Colonic mucosa (tissue), 4 donors: ENCODE data around the gene DPM2. TPM values are rescaled to one million over a fixed set of nuclear protein-coding genes. Genes with fewer than 3 reads are reported as not detected.

Experiments
- DNase-seq: peaks from one replicate; pipeline ENCODE4 v3.0.0-alpha.2; 2020
- H3K27ac ChIP-seq: fragments of 200-600 bp; one replicate; pipeline ENCODE4 v1.8.0; 2021
- H3K27me3 ChIP-seq: fragments of 200-600 bp; one replicate; pipeline ENCODE4 v1.8.0; 2021
- H3K36me3 ChIP-seq: fragments of 200-600 bp; one replicate; pipeline ENCODE4 v1.8.0; 2021
- H3K4me1 ChIP-seq: fragments of 200-600 bp; one replicate; pipeline ENCODE4 v1.8.0; 2021; ENCODE audit warnings: mild to moderate bottlenecking
- H3K4me3 ChIP-seq: fragments of 200-600 bp; one replicate; pipeline ENCODE4 v1.8.0; 2021
- H3K9ac ChIP-seq, 2 donors: one replicate each; pipeline ENCODE4 v1.7.0; 2013; ENCODE audit warnings: control low read depth in 2 of 2, low read depth in 2 of 2, low read length in 2 of 2
- H3K9me3 ChIP-seq: fragments of 200-600 bp; one replicate; pipeline ENCODE4 v1.8.0; 2021
- CTCF ChIP-seq: fragments of 200-600 bp; IDR thresholded peaks from one replicate; pipeline ENCODE4 v1.8.0; 2022; ENCODE audit warnings: antibody characterized with exemption, mild to moderate bottlenecking
- intact Hi-C: fragments of 100-400 bp; cut with DNase I; formaldehyde crosslinking; loops from one replicate; pipeline ENCODE4 v1.14.1; 2022
- total RNA-seq, 2 donors: library from RNA; stranded (reverse); fragmentation: NEBNext Ultra II Directional in 1 of 2; extraction: Animal tissue kit (Norgen Biotek cat#: 25700) in 1 of 2; gene quantifications; one replicate each; pipeline ENCODE4 v1.2.1, GENCODE V29; 2021
- donor health status: healthy.
- donor health status: DM: no; HTN: no; CAD: no.
- donor health status: DM: no; HTN: no; CAD: no.

DPM2 gene
- total RNA-seq, 2 donors from 2014 or later = 25.7 to 38.9 TPM

- no peak for TF ChIP-seq CTCF
- Histone ChIP-seq H3K36me3 (no peaks in the 10 kb centered on the region), H3K27me3 (no peaks in the 10 kb centered on the region), H3K27ac (peak overlapping the region; percentile 96), H3K4me3 (no peak overlapping the region), H3K9ac (peak overlapping the region in 1 of 2 donors; percentile 80), H3K4me1 (peaks cover 70% of the 10 kb centered on the region), H3K9me3 (no peaks in the 10 kb centered on the region)
- intact Hi-C loops = no loop called here
- no peak for DNase-seq
Observed at GRCh38 chr9:127967151-127967809, 29.6 kb upstream of the DPM2 start.

GRCh38 chr9:127966416-127967150 lies 28.9 kb upstream of the DPM2 start:
- H3K27me3 ChIP-seq = no peaks in the 10 kb centered on the region
- TF ChIP-seq CTCF = no peak
- intact Hi-C loops = no loop called here
- H3K4me1 ChIP-seq = peaks cover 66% of the 10 kb centered on the region
- DNase-seq = peak; percentile 47
- H3K27ac ChIP-seq = peak overlapping the region; percentile 96
- no peaks in the 10 kb centered on the region for H3K36me3 ChIP-seq
- H3K9ac ChIP-seq = peak overlapping the region; percentile 48 to 80
- no peaks in the 10 kb centered on the region for H3K9me3 ChIP-seq
- H3K4me3 ChIP-seq = no peak overlapping the region

- TF ChIP-seq CTCF = no peak
- peak overlapping the region; percentile 96 for H3K27ac ChIP-seq
- H3K4me3 ChIP-seq = no peak overlapping the region
- peak overlapping the region; percentile 64 to 80 for H3K9ac ChIP-seq
- DNase-seq = no peak
- peaks cover 66% of the 10 kb centered on the region for H3K4me1 ChIP-seq
- intact Hi-C loops = no loop called here
- no peaks in the 10 kb centered on the region for H3K36me3 ChIP-seq
- H3K27me3 ChIP-seq = no peaks in the 10 kb centered on the region
- H3K9me3 ChIP-seq = no peaks in the 10 kb centered on the region
Observed at GRCh38 chr9:127965953-127966352, 28.3 kb upstream of the DPM2 start.

- H3K4me1 ChIP-seq = peaks cover 55% of the 10 kb centered on the region
- no peaks in the 10 kb centered on the region for H3K36me3 ChIP-seq
- peak overlapping the region; percentile 96 for H3K27ac ChIP-seq
- no peak overlapping the region for H3K4me3 ChIP-seq
- no peaks in the 10 kb centered on the region for H3K9me3 ChIP-seq
- TF ChIP-seq CTCF = no peak
- H3K27me3 ChIP-seq = no peaks in the 10 kb centered on the region
- DNase-seq = no peak
- H3K9ac ChIP-seq = peak overlapping the region in 1 of 2 donors; percentile 48
- intact Hi-C loops = no loop called here
Observed at GRCh38 chr9:127963359-127964064, 25.9 kb upstream of the DPM2 start.

GRCh38 chr9:127963041-127963358 lies 25.3 kb upstream of the DPM2 start:
- no peak for TF ChIP-seq CTCF
- peak overlapping the region in 1 of 2 donors; percentile 14 for H3K9ac ChIP-seq
- intact Hi-C loops = no loop called here
- peaks cover 50% of the 10 kb centered on the region for H3K4me1 ChIP-seq
- H3K4me3 ChIP-seq = no peak overlapping the region
- H3K27ac ChIP-seq = peak overlapping the region; percentile 96
- H3K27me3 ChIP-seq = no peaks in the 10 kb centered on the region
- no peaks in the 10 kb centered on the region for H3K9me3 ChIP-seq
- no peak for DNase-seq
- H3K36me3 ChIP-seq = no peaks in the 10 kb centered on the region
